KOPT-K1 (cell line): ENCODE measurements around the gene NAA20.
"Not testable (repeated sequence)": the region's sequence is repeated elsewhere in the genome, so short reads cannot be mapped to it uniquely, and the experiment has no call there.

Source experiments
- H3K27ac ChIP-seq: fragments of 200-600 bp; sonication (generic); 2 replicates; pipeline ENCODE4 v1.5.1; 2016; ENCODE audit warnings: antibody characterized with exemption, mild to moderate bottlenecking, low read depth, low read length; ENCODE audit not compliant: poor library complexity, severe bottlenecking
- H3K36me3 ChIP-seq: fragments of 200-600 bp; sonication (generic); 2 replicates; pipeline ENCODE4 v1.5.1; 2017; ENCODE audit warnings: antibody characterized with exemption, mild to moderate bottlenecking, low read length, moderate library complexity; ENCODE audit not compliant: insufficient read depth
- H3K9me3 ChIP-seq: fragments of 200-600 bp; sonication (generic); 2 replicates; pipeline ENCODE4 v1.5.1; 2017; ENCODE audit warnings: antibody characterized with exemption, low read length, mild to moderate bottlenecking; ENCODE audit not compliant: insufficient read depth, poor library complexity, severe bottlenecking

NAA20 gene

GRCh38 chr20:20000211-20000968 lies 16.8 kb upstream of the NAA20 start:
- H3K9me3 ChIP-seq = no peaks in the 10 kb centered on the region
- no peaks in the 10 kb centered on the region for H3K36me3 ChIP-seq
- no peak overlapping the region for H3K27ac ChIP-seq

- no peaks in the 10 kb centered on the region for H3K36me3 ChIP-seq
- no peaks in the 10 kb centered on the region for H3K9me3 ChIP-seq
- no peak overlapping the region for H3K27ac ChIP-seq
Observed at GRCh38 chr20:20002101-20002998, 14.8 kb upstream of the NAA20 start.

- Histone ChIP-seq H3K9me3 (no peaks in the 10 kb centered on the region), H3K27ac (no peak overlapping the region), H3K36me3 (no peaks in the 10 kb centered on the region)
Observed at GRCh38 chr20:20003031-20003954, 13.9 kb upstream of the NAA20 start.

DNA sequence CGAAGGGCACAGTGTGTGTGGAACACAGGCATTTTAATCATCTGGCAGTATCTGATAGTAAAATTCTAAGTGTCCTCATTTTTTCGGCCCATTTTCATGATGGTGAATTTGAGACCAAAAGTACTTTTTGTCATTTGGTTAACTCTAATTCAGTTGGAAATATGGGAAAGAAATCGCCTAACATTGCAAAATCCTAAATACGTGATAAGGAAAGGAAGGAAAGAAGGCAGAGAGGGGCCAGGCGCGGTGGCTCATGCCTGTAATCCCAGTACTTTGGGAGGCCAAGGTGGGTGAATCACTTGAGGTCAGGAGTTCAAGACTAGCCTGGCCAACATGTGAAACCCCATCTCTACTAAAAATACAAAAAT lies 13.2 kb upstream of the NAA20 start:
- H3K36me3 ChIP-seq, H3K9me3 ChIP-seq, H3K27ac ChIP-seq: not testable (repeated sequence)

- Histone ChIP-seq H3K36me3 (no peaks in the 10 kb centered on the region), H3K27ac (no peak overlapping the region), H3K9me3 (no peaks in the 10 kb centered on the region)
Observed at GRCh38 chr20:20005342-20005741, 11.8 kb upstream of the NAA20 start.

DNA sequence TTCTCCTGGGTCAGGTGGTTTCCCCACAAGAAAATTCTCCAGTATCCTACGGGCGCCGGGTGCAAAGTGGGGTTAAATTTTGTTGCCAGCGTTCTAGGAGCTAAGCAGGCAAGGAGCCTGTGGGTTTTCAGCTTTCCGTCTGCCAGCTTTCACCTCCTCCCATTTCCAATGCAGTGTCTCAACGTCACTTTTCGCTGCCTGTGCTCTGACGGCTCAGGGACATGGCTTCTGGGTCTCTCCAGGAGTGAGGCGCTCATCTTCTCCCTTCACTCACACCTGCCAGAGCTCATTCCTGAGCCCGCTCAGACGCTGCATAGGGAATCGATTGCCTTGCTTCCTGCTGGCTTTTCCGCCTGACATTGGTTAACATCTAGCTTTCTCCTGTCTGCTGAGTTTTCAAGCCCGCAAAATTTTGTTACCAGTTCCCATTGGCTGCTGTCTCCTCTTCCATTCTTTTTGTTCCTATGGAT lies 7.3 kb upstream of the NAA20 start:
- Histone ChIP-seq H3K27ac (no peak overlapping the region), H3K36me3 (no peaks in the 10 kb centered on the region), H3K9me3 (no peaks in the 10 kb centered on the region)

- Histone ChIP-seq H3K27ac (no peak overlapping the region), H3K36me3 (no peaks in the 10 kb centered on the region), H3K9me3 (no peaks in the 10 kb centered on the region)
Observed at GRCh38 chr20:20010639-20011500, 6.3 kb upstream of the NAA20 start.

DNA sequence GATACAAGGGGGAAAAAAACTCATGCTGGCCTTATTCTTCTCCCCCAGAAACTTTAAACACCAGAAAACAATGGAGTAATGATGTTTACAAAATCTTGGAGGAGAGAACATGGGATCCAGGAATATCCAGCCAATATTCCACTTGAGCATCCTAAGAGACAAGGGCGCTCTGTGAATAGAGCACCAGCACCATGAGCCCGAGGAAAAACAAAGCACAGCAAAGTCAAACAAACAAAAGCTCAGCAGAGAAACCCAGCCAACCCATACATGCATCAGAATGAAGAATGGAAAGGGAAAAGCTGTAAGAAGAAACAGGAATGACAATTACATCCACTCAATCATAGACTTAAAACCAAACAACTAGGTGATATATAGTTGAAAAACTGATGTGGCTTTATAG lies 4.6 kb upstream of the NAA20 start:
- H3K9me3 ChIP-seq = no peaks in the 10 kb centered on the region
- H3K36me3 ChIP-seq = no peaks in the 10 kb centered on the region
- no peak overlapping the region for H3K27ac ChIP-seq

DNA sequence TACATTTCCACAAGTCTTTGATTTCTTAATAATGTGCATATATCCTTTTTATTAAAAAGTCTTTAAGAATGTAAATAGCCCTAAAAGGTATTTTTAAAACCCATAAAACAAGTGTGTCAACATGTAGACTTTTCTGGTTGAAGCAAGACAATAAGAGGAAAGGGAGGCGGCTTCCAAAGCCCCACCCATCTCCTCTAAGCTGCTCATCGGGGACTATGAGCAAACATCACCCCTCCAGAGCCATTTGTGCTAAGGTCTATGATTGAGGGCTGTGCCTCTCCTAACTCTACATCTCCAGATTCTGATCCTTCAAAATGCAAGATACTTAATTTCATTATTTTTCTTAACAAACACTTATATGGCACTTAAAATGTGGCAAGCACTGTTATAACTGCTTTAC lies 2.5 kb upstream of the NAA20 start:
- H3K36me3 ChIP-seq = peaks cover 10% of the 10 kb centered on the region
- no peaks in the 10 kb centered on the region for H3K9me3 ChIP-seq
- no peak overlapping the region for H3K27ac ChIP-seq

- peak overlapping the region; percentile 67 for H3K27ac ChIP-seq
- H3K36me3 ChIP-seq = peaks cover 34% of the 10 kb centered on the region
Observed at GRCh38 chr20:20017844-20018185, 653 bp downstream of the NAA20 start.

DNA sequence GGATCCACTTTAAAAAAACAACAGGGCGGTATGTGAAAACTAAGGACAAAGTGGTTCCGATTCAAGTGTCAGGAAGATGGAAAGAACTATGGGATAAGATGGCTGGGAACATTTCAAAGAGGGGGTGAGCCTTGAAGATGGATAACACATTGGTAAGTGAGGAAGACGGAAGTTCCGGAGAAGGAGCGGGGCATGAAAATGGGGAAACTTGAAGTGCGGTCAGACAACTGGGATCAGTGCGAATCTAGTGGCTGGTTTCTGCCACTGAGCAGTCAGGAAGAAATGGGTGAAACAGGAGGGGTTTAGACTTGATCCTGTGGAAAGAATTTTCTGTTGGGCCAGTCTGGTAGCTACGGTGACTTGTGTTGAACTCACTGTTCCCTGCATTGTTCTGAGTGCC lies 1.2 kb downstream of the NAA20 start:
- Histone ChIP-seq H3K36me3 (peaks cover 40% of the 10 kb centered on the region), H3K9me3 (no peaks in the 10 kb centered on the region), H3K27ac (no peak overlapping the region)

More at GRCh38 chr20:20017844-20018185, 653 bp downstream of the NAA20 start:
- H3K9me3 ChIP-seq = no peaks in the 10 kb centered on the region

DNA sequence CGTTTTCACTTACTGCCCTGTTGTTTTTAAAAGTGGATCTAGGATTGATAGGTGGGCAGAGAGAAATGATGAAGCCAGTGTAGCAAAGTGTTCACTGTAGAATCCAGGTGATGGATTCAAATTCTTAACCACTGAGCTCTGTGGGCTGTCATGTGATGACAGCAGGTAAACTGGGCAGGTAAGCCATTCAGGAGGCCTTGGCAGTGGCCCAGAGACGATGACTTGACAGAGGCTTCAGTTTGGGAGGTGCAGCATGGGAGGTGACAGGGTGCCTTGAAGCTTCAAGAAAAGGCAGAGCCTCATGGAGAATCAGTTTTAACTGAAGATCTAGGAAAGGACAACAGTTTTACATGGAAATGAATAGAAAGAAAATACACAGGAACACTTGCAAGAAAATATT lies 2.0 kb downstream of the NAA20 start:
- Histone ChIP-seq H3K9me3 (no peaks in the 10 kb centered on the region), H3K27ac (no peak overlapping the region), H3K36me3 (peaks cover 47% of the 10 kb centered on the region)

- Histone ChIP-seq H3K36me3 (peaks cover 64% of the 10 kb centered on the region), H3K27ac (no peak overlapping the region), H3K9me3 (no peaks in the 10 kb centered on the region)
Observed at GRCh38 chr20:20020908-20021307, 3.7 kb downstream of the NAA20 start.

DNA sequence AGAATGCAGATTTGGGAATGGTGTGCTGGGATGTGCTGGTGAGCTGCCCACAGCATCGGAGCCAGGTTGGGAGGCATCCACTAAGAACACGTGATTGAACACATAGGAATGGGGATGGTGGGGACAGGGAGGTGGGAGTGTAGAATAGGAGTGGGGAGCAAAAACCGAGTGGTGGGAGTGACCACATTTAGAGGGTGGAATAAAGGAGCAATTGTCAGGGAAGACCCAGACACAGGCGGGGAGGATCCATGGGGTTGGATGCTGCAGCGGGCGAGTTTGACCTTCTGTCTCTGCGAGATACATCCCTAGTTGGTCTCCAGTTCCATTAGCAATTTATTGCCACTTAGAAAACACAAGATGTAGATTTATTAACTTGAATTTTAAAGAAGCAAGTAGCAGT lies 4.7 kb downstream of the NAA20 start:
- H3K27ac ChIP-seq = no peak overlapping the region
- peaks cover 74% of the 10 kb centered on the region for H3K36me3 ChIP-seq
- H3K9me3 ChIP-seq = no peaks in the 10 kb centered on the region
